H9 (cell line): ENCODE data around the gene HIPK1. TPM values are rescaled to one million over a fixed set of nuclear protein-coding genes. Genes with fewer than 3 reads are reported as not detected.

Source experiments
- DNase-seq: peaks from one replicate; pipeline ENCODE4 v3.0.0-alpha.2; 2017
- H2AFZ ChIP-seq: one replicate; pipeline ENCODE4 v1.6.1; 2013; ENCODE audit warnings: mild to moderate bottlenecking, low read length, control low read depth, moderate library complexity
- H2AK5ac ChIP-seq: 2 replicates; pipeline ENCODE4 v1.6.1; 2013; ENCODE audit warnings: low read length, control low read depth, mixed read lengths; ENCODE audit not compliant: insufficient read length
- H2BK120ac ChIP-seq: one replicate; pipeline ENCODE4 v1.6.1; 2013; ENCODE audit warnings: low read depth, mild to moderate bottlenecking, low read length, control low read depth, inconsistent platforms; ENCODE audit not compliant: poor library complexity, severe bottlenecking
- H2BK12ac ChIP-seq: 2 replicates; pipeline ENCODE4 v1.6.1; 2013; ENCODE audit warnings: low read length, control low read depth, mixed read lengths, low read depth; ENCODE audit not compliant: insufficient read length
- H2BK15ac ChIP-seq: 2 replicates; pipeline ENCODE4 v1.6.1; 2013; ENCODE audit warnings: low read depth, low read length, control low read depth
- H2BK20ac ChIP-seq: one replicate; pipeline ENCODE4 v1.6.1; 2013; ENCODE audit warnings: low read depth, mild to moderate bottlenecking, low read length, control low read depth, inconsistent platforms; ENCODE audit not compliant: poor library complexity, severe bottlenecking
- H2BK5ac ChIP-seq: 2 replicates; pipeline ENCODE4 v1.6.1; 2013; ENCODE audit warnings: low read length, control low read depth, mixed read lengths; ENCODE audit not compliant: insufficient read length
- H3K14ac ChIP-seq: 2 replicates; pipeline ENCODE4 v1.6.1; 2013; ENCODE audit warnings: low read length, control low read depth; ENCODE audit not compliant: insufficient read depth
- H3K18ac ChIP-seq: 2 replicates; pipeline ENCODE4 v1.6.1; 2013; ENCODE audit warnings: low read depth, mild to moderate bottlenecking, mixed read lengths, low read length, control low read depth; ENCODE audit not compliant: insufficient read length
- H3K23ac ChIP-seq: 2 replicates; pipeline ENCODE4 v1.6.1; 2013; ENCODE audit warnings: low read length, control low read depth, mixed read lengths, low read depth; ENCODE audit not compliant: insufficient read length
- H3K23me2 ChIP-seq: 2 replicates; pipeline ENCODE4 v1.6.1; 2013; ENCODE audit warnings: low read depth, mild to moderate bottlenecking, mixed read lengths, low read length, control low read depth; ENCODE audit not compliant: insufficient read length, poor library complexity, severe bottlenecking
- H3K27ac ChIP-seq: 2 replicates; pipeline ENCODE4 v1.5.1; 2013; ENCODE audit warnings: low read length, control low read depth, mixed read lengths, low read depth; ENCODE audit not compliant: insufficient read length
- H3K27me3 ChIP-seq: 2 replicates; pipeline ENCODE4 v1.6.1; 2013; ENCODE audit warnings: low read length, control low read depth, inconsistent platforms; ENCODE audit not compliant: insufficient read depth
- H3K4ac ChIP-seq: 2 replicates; pipeline ENCODE4 v1.6.1; 2013; ENCODE audit warnings: low read depth, mild to moderate bottlenecking, control low read depth, inconsistent platforms, low read length, moderate library complexity
- H3K4me1 ChIP-seq: 2 replicates; pipeline ENCODE4 v1.6.1; 2013; ENCODE audit warnings: low read length, control low read depth, inconsistent platforms; ENCODE audit not compliant: insufficient read depth
- H3K4me2 ChIP-seq: 2 replicates; pipeline ENCODE4 v1.6.1; 2013; ENCODE audit warnings: low read length, control low read depth, mixed read lengths; ENCODE audit not compliant: insufficient read length, insufficient read depth
- H3K56ac ChIP-seq: 2 replicates; pipeline ENCODE4 v1.6.1; 2013; ENCODE audit warnings: low read depth, mild to moderate bottlenecking, mixed read lengths, low read length, control low read depth; ENCODE audit not compliant: insufficient read length
- H3K79me1 ChIP-seq: 2 replicates; pipeline ENCODE4 v1.6.1; 2013; ENCODE audit warnings: low read depth, mild to moderate bottlenecking, moderate library complexity, low read length, control low read depth, inconsistent platforms; ENCODE audit not compliant: insufficient read depth, poor library complexity, severe bottlenecking
- H3K79me2 ChIP-seq: 2 replicates; pipeline ENCODE4 v1.6.1; 2013; ENCODE audit warnings: low read length, control low read depth, inconsistent platforms; ENCODE audit not compliant: insufficient read depth
- H3K9ac ChIP-seq: 2 replicates; pipeline ENCODE4 v1.6.1; 2013; ENCODE audit warnings: low read length, control low read depth, mixed read lengths; ENCODE audit not compliant: insufficient read length; ENCODE audit errors: extremely low read depth
- H3K9me3 ChIP-seq: one replicate; pipeline ENCODE4 v1.6.1; 2013; ENCODE audit warnings: low read depth, low read length, inconsistent platforms; ENCODE audit not compliant: control insufficient read depth
- H3T11ph ChIP-seq: one replicate; pipeline ENCODE4 v1.6.1; 2013; ENCODE audit warnings: mild to moderate bottlenecking, low read length, control low read depth, inconsistent platforms
- H4K20me1 ChIP-seq: one replicate; pipeline ENCODE4 v1.6.1; 2013; ENCODE audit not compliant: control insufficient read depth, insufficient read length, insufficient read depth
- H4K5ac ChIP-seq: 2 replicates; pipeline ENCODE4 v1.6.1; 2013; ENCODE audit warnings: low read depth, mild to moderate bottlenecking, mixed read lengths, low read length, control low read depth; ENCODE audit not compliant: insufficient read length
- H4K8ac ChIP-seq: replicated peaks from 2 replicates; pipeline ENCODE4 v1.6.1; 2013; ENCODE audit warnings: low read length, control low read depth, mixed read lengths, low read depth; ENCODE audit not compliant: insufficient read length
- H4K91ac ChIP-seq: 2 replicates; pipeline ENCODE4 v1.6.1; 2013; ENCODE audit warnings: low read depth, mild to moderate bottlenecking, moderate library complexity, mixed read lengths, low read length, control low read depth; ENCODE audit not compliant: insufficient read length
- H3K27ac Mint-ChIP-seq, 3 experiments: 2 replicates in 2 of 3; 3 replicates in 1 of 3; pipeline ENCODE4 v1.8.0; 2020 to 2021; ENCODE audit warnings: mixed read lengths in 3 of 3, mild to moderate bottlenecking in 1 of 3, moderate library complexity in 1 of 3
- H3K27me3 Mint-ChIP-seq: 2 replicates; pipeline ENCODE4 v1.8.0; 2021; ENCODE audit warnings: low read depth, mild to moderate bottlenecking, moderate library complexity, mixed read lengths
- H3K36me3 Mint-ChIP-seq, 3 experiments: 2 replicates in 2 of 3; 3 replicates in 1 of 3; pipeline ENCODE4 v1.8.0; 2020 to 2021; ENCODE audit warnings: low read depth in 3 of 3, mixed read lengths in 3 of 3; ENCODE audit not compliant: insufficient read depth in 1 of 3
- H3K4me1 Mint-ChIP-seq, 2 experiments: 2 replicates each; pipeline ENCODE4 v1.8.0; 2020; ENCODE audit warnings: mixed read lengths in 2 of 2
- H3K4me3 Mint-ChIP-seq, 2 experiments: 2 replicates in 1 of 2; 3 replicates in 1 of 2; pipeline ENCODE4 v1.8.0; 2020 to 2021; ENCODE audit warnings: mild to moderate bottlenecking in 2 of 2, mixed read lengths in 2 of 2, moderate library complexity in 1 of 2
- H3K9me3 Mint-ChIP-seq, 2 experiments: 2 replicates in 1 of 2; 3 replicates in 1 of 2; pipeline ENCODE4 v1.8.0; 2020; ENCODE audit warnings: mild to moderate bottlenecking in 2 of 2, mixed read lengths in 2 of 2, moderate library complexity in 1 of 2
- CTCF ChIP-seq: fragments of 200-600 bp; sonication (generic); conservative IDR thresholded peaks from 3 replicates; pipeline ENCODE4 v1.8.0; 2021; ENCODE audit warnings: antibody characterized with exemption, mild to moderate bottlenecking
- total RNA-seq: library from RNA; stranded (reverse); gene quantifications from 2 replicates; pipeline ENCODE4 v1.2.1, GENCODE V29; 2021

Gene HIPK1
- total RNA-seq, 1 experiment from 2014 or later, result 65.7 TPM

GRCh38 chr1:113943028-113943811 is 14.1 kb downstream of the HIPK1 start:
- Histone ChIP-seq H3K27ac (no peak overlapping the region), H3K79me2 (no peaks in the 10 kb centered on the region; the same call in 1 of the 2 replicates), H4K20me1 (no peaks in the 10 kb centered on the region), H3K56ac (no peak overlapping the region), H2BK20ac (no peak overlapping the region), H4K5ac (no peak overlapping the region), H2BK5ac (no peak overlapping the region), H3K23ac (no peak overlapping the region), H3K23me2 (no peaks in the 10 kb centered on the region), H2BK120ac (no peak overlapping the region), H4K91ac (no peak overlapping the region), H4K8ac (no peak overlapping the region), H3K4me1 (peaks cover 3% of the 10 kb centered on the region; the same call in 1 of the 2 replicates), H3K9me3 (no peaks in the 10 kb centered on the region), H3T11ph (no peak overlapping the region), H3K9ac (no peak overlapping the region), H2AFZ (no peak overlapping the region), H3K18ac (no peak overlapping the region), H3K27me3 (no peaks in the 10 kb centered on the region), H3K14ac (no peak overlapping the region), H3K79me1 (peaks cover 1% of the 10 kb centered on the region), H2AK5ac (no peak overlapping the region), H2BK15ac (no peak overlapping the region), H3K4me2 (no peak overlapping the region), H2BK12ac (no peak overlapping the region), H3K4ac (no peak overlapping the region)
- DNase-seq, result no peak
- Mint-ChIP-seq H3K27ac (no peak overlapping the region), H3K36me3 (peaks cover 16 to 34% (median 21%) of the 10 kb centered on the region in 3 experiments; a peak in 6 of 7 replicates), H3K27me3 (no peaks in the 10 kb centered on the region), H3K9me3 (no peaks in the 10 kb centered on the region), H3K4me1 (peaks cover 23 to 26% of the 10 kb centered on the region in 2 experiments), H3K4me3 (no peak overlapping the region)
- no peak for TF ChIP-seq CTCF
